ENCODE results near the gene NLRC3.
A peak's percentile ranks its signal among the peaks of the same experiment; 100 is the strongest.
"Not testable (repeated sequence)": the region's sequence is repeated elsewhere in the genome, so short reads cannot be mapped to it uniquely, and the experiment has no call there.

Gene NLRC3

GRCh38 chr16:3577302-3577752, at the start of gene NLRC3:
Gene NLRC3 (minus strand): TSS chr16:3577403. CDS start chr16:3565036, 12,367 bp downstream.
- Mint-ChIP-seq H3K36me3 (ENCODE audit: low read depth) (peaks cover 2% of the 10 kb centered on the region), H3K4me1 (ENCODE audit: low read depth) (peaks cover 61% of the 10 kb centered on the region), H3K27me3 (no peaks in the 10 kb centered on the region), H3K27ac (peak within 1 kb of the TSS; percentile 94), H3K9me3 (no peaks in the 10 kb centered on the region), H3K4me3 (peak within 1 kb of the TSS; percentile 93)

- Mint-ChIP-seq H3K36me3 (ENCODE audit: low read depth) (no peaks in the 10 kb centered on the region), H3K27ac (peak overlapping the region; percentile 62), H3K4me1 (ENCODE audit: low read depth) (peaks cover 37% of the 10 kb centered on the region), H3K27me3 (no peaks in the 10 kb centered on the region), H3K4me3 (peak overlapping the region; percentile 9), H3K9me3 (no peaks in the 10 kb centered on the region)
These were observed 48.9 kb upstream of the NLRC3 start for GRCh38 chr16:3625911-3626732.

- H3K9me3 Mint-ChIP-seq: no peaks in the 10 kb centered on the region
- no peaks in the 10 kb centered on the region for H3K36me3 Mint-ChIP-seq (ENCODE audit: low read depth)
- H3K27ac Mint-ChIP-seq: peak overlapping the region; percentile 62
- no peak overlapping the region for H3K4me3 Mint-ChIP-seq
- peaks cover 37% of the 10 kb centered on the region for H3K4me1 Mint-ChIP-seq (ENCODE audit: low read depth)
- no peaks in the 10 kb centered on the region for H3K27me3 Mint-ChIP-seq
These were observed 48.1 kb upstream of the NLRC3 start for GRCh38 chr16:3625331-3625730.

- Mint-ChIP-seq H3K4me3 (no peak overlapping the region), H3K4me1 (ENCODE audit: low read depth) (peaks cover 40% of the 10 kb centered on the region), H3K9me3 (no peaks in the 10 kb centered on the region), H3K27me3 (no peaks in the 10 kb centered on the region), H3K27ac (no peak overlapping the region), H3K36me3 (ENCODE audit: low read depth) (no peaks in the 10 kb centered on the region)
These were observed 46.4 kb upstream of the NLRC3 start for GRCh38 chr16:3623642-3624041.

GRCh38 chr16:3618769-3619141, 41.6 kb upstream of the NLRC3 start:
- Mint-ChIP-seq H3K36me3 (ENCODE audit: low read depth) (peaks cover 23% of the 10 kb centered on the region), H3K27me3 (no peaks in the 10 kb centered on the region), H3K9me3 (no peaks in the 10 kb centered on the region), H3K4me3 (no peak overlapping the region), H3K27ac (no peak overlapping the region), H3K4me1 (ENCODE audit: low read depth) (peaks cover 37% of the 10 kb centered on the region)

- Mint-ChIP-seq H3K4me1 (ENCODE audit: low read depth) (peaks cover 47% of the 10 kb centered on the region), H3K27ac (peak overlapping the region; percentile 77), H3K36me3 (ENCODE audit: low read depth) (peaks cover 32% of the 10 kb centered on the region), H3K27me3 (no peaks in the 10 kb centered on the region), H3K4me3 (peak overlapping the region; percentile 100), H3K9me3 (no peaks in the 10 kb centered on the region)
These were observed 35.6 kb upstream of the NLRC3 start for GRCh38 chr16:3612510-3613466.

GRCh38 chr16:3611146-3611975, 34.2 kb upstream of the NLRC3 start, which contains the start of gene SLX4:
Gene SLX4 (minus strand): TSS chr16:3611606. CDS start chr16:3608964, 2,642 bp downstream.
- no peaks in the 10 kb centered on the region for H3K27me3 Mint-ChIP-seq
- peak within 1 kb of the TSS; percentile 100 for H3K4me3 Mint-ChIP-seq
- peaks cover 26% of the 10 kb centered on the region for H3K36me3 Mint-ChIP-seq (ENCODE audit: low read depth)
- no peaks in the 10 kb centered on the region for H3K9me3 Mint-ChIP-seq
- H3K4me1 Mint-ChIP-seq (ENCODE audit: low read depth): peaks cover 50% of the 10 kb centered on the region
- H3K27ac Mint-ChIP-seq: peak within 1 kb of the TSS; percentile 96

- no peaks in the 10 kb centered on the region for H3K9me3 Mint-ChIP-seq
- peaks cover 31% of the 10 kb centered on the region for H3K36me3 Mint-ChIP-seq (ENCODE audit: low read depth)
- H3K4me1 Mint-ChIP-seq (ENCODE audit: low read depth): peaks cover 50% of the 10 kb centered on the region
- H3K27me3 Mint-ChIP-seq: no peaks in the 10 kb centered on the region
- peak overlapping the region; percentile 38 for H3K27ac Mint-ChIP-seq
- H3K4me3 Mint-ChIP-seq: peak overlapping the region; percentile 100
These were observed 33.5 kb upstream of the NLRC3 start for GRCh38 chr16:3610698-3611145.

GRCh38 chr16:3609895-3610697, 32.9 kb upstream of the NLRC3 start:
- H3K27me3 Mint-ChIP-seq: no peaks in the 10 kb centered on the region
- peak overlapping the region; percentile 38 for H3K27ac Mint-ChIP-seq
- H3K9me3 Mint-ChIP-seq: no peaks in the 10 kb centered on the region
- H3K36me3 Mint-ChIP-seq (ENCODE audit: low read depth): peaks cover 27% of the 10 kb centered on the region
- peak overlapping the region; percentile 100 for H3K4me3 Mint-ChIP-seq
- H3K4me1 Mint-ChIP-seq (ENCODE audit: low read depth): peaks cover 45% of the 10 kb centered on the region

GRCh38 chr16:3608976-3609375, 31.8 kb upstream of the NLRC3 start:
- H3K9me3 Mint-ChIP-seq, H3K27me3 Mint-ChIP-seq, H3K27ac Mint-ChIP-seq, H3K4me3 Mint-ChIP-seq: not testable (repeated sequence)
- Mint-ChIP-seq H3K36me3 (ENCODE audit: low read depth) (peaks cover 26% of the 10 kb centered on the region), H3K4me1 (ENCODE audit: low read depth) (peaks cover 36% of the 10 kb centered on the region)

GRCh38 chr16:3608069-3608468, 30.9 kb upstream of the NLRC3 start:
- Mint-ChIP-seq H3K4me1 (ENCODE audit: low read depth) (peaks cover 30% of the 10 kb centered on the region), H3K36me3 (ENCODE audit: low read depth) (peaks cover 28% of the 10 kb centered on the region), H3K4me3 (no peak overlapping the region), H3K27ac (no peak overlapping the region), H3K9me3 (no peaks in the 10 kb centered on the region), H3K27me3 (no peaks in the 10 kb centered on the region)

- Mint-ChIP-seq H3K4me1 (ENCODE audit: low read depth) (peaks cover 25% of the 10 kb centered on the region), H3K27me3 (no peaks in the 10 kb centered on the region), H3K27ac (no peak overlapping the region), H3K36me3 (ENCODE audit: low read depth) (peaks cover 31% of the 10 kb centered on the region), H3K4me3 (no peak overlapping the region), H3K9me3 (no peaks in the 10 kb centered on the region)
These were observed 30.4 kb upstream of the NLRC3 start for GRCh38 chr16:3607634-3608033.

GRCh38 chr16:3607161-3607560, 30.0 kb upstream of the NLRC3 start:
- Mint-ChIP-seq H3K4me3 (no peak overlapping the region), H3K27ac (no peak overlapping the region), H3K9me3 (no peaks in the 10 kb centered on the region), H3K36me3 (ENCODE audit: low read depth) (peaks cover 33% of the 10 kb centered on the region), H3K27me3 (no peaks in the 10 kb centered on the region), H3K4me1 (ENCODE audit: low read depth) (peaks cover 23% of the 10 kb centered on the region)
